ENCODE results near the gene OCA2. TPM values are rescaled to one million over a fixed set of nuclear protein-coding genes. Genes with fewer than 3 reads are reported as not detected.

Gene OCA2
- total RNA-seq, 1 experiment from 2014 or later = 0.31 TPM

DNA sequence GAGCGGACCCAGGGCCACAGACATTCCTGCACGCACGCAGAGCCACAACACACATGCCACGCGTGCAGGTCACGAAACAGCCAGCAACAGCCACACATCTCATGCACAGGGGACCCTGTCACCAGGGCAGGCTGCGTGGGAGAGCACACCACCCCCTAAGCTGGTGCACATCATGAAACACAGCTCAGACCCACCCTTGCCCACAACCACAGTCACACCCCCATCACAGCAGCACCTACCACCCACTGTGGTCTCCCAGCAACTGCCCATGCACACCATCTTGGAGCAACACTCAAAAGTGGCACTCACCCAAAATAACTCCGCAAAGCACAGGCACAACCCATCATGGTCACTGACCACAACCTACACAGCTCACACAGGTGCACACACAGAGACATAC lies 75.7 kb downstream of the OCA2 start:
- H3K9ac ChIP-seq (ENCODE audit: extremely low read depth, insufficient read length, low read length) = no peak overlapping the region

More for the DNA sequence above, 75.7 kb downstream of the OCA2 start:
- Histone ChIP-seq H2BK12ac (ENCODE audit: insufficient read length, low read depth, low read length) (no peak overlapping the region), H2BK120ac (ENCODE audit: low read depth, low read length, poor library complexity, severe bottlenecking) (no peak overlapping the region), H2BK5ac (ENCODE audit: insufficient read length, low read length) (no peak overlapping the region), H2BK15ac (ENCODE audit: low read depth, low read length) (no peak overlapping the region), H3K27me3 (ENCODE audit: insufficient read depth, low read length) (no peaks in the 10 kb centered on the region), H3K56ac (ENCODE audit: insufficient read length, low read depth, low read length) (no peak overlapping the region), H3K4me1 (ENCODE audit: insufficient read depth, low read length) (no peaks in the 10 kb centered on the region), H3K4ac (ENCODE audit: low read depth, low read length) (no peak overlapping the region), H3K4me2 (ENCODE audit: insufficient read depth, insufficient read length, low read length) (no peak overlapping the region), H3K23ac (ENCODE audit: insufficient read length, low read depth, low read length) (no peak overlapping the region), H3K14ac (ENCODE audit: insufficient read depth, low read length) (no peak overlapping the region; the same call in 1 of the 2 replicates), H4K20me1 (ENCODE audit: control insufficient read depth, insufficient read depth, insufficient read length) (no peaks in the 10 kb centered on the region), H2AK5ac (ENCODE audit: insufficient read length, low read length) (no peak overlapping the region), H3K79me2 (ENCODE audit: insufficient read depth, low read length) (no peaks in the 10 kb centered on the region), H3K27ac (ENCODE audit: insufficient read length, low read depth, low read length) (no peak overlapping the region), H4K91ac (ENCODE audit: insufficient read length, low read depth, low read length) (no peak overlapping the region), H3T11ph (ENCODE audit: low read length) (no peak overlapping the region), H2AFZ (ENCODE audit: low read length) (no peak overlapping the region), H3K79me1 (ENCODE audit: insufficient read depth, low read depth, low read length, poor library complexity, severe bottlenecking) (no peaks in the 10 kb centered on the region), H2BK20ac (ENCODE audit: low read depth, low read length, poor library complexity, severe bottlenecking) (no peak overlapping the region), H4K8ac (replicated peaks; ENCODE audit: insufficient read length, low read depth, low read length) (no peak overlapping the region), H3K23me2 (ENCODE audit: insufficient read length, low read depth, low read length, poor library complexity, severe bottlenecking) (no peaks in the 10 kb centered on the region), H4K5ac (ENCODE audit: insufficient read length, low read depth, low read length) (no peak overlapping the region), H3K18ac (ENCODE audit: insufficient read length, low read depth, low read length) (no peak overlapping the region), H3K9me3 (ENCODE audit: control insufficient read depth, low read depth, low read length) (no peaks in the 10 kb centered on the region)
- Mint-ChIP-seq H3K4me1 (peaks cover 14 to 30% of the 10 kb centered on the region in 2 experiments), H3K27ac (no peak overlapping the region), H3K9me3 (no peaks in the 10 kb centered on the region), H3K4me3 (no peak overlapping the region; a peak in 1 of 5 replicates), H3K36me3 (ENCODE audit: insufficient read depth in 1 of 3, low read depth in 3 of 3) (no peaks in the 10 kb centered on the region), H3K27me3 (ENCODE audit: low read depth) (peaks cover 3% of the 10 kb centered on the region)
- TF ChIP-seq CTCF (conservative IDR thresholded peaks at IDR 0.05) = no peak
- DNase-seq = no peak
- no CpG with 5 or more reads among the region's 8 CpGs for WGBS (ENCODE audit: extremely low coverage, insufficient read length, low lambda C conversion rate)

Measured in H9 (cell line).